Camera-type eye (tissue), 1 donor: ENCODE results near the gene VAMP7. TPM values are rescaled to one million over a fixed set of nuclear protein-coding genes. Genes with fewer than 3 reads are reported as not detected.

Experiments
- total RNA-seq: library from RNA; depleted of rRNA; stranded (reverse); fragments of >200 nt; gene quantifications from one replicate; pipeline ENCODE4 v1.2.3, GENCODE V29; 2014

VAMP7 gene, protein sequence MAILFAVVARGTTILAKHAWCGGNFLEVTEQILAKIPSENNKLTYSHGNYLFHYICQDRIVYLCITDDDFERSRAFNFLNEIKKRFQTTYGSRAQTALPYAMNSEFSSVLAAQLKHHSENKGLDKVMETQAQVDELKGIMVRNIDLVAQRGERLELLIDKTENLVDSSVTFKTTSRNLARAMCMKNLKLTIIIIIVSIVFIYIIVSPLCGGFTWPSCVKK
- 29.3 TPM for total RNA-seq

DNA sequence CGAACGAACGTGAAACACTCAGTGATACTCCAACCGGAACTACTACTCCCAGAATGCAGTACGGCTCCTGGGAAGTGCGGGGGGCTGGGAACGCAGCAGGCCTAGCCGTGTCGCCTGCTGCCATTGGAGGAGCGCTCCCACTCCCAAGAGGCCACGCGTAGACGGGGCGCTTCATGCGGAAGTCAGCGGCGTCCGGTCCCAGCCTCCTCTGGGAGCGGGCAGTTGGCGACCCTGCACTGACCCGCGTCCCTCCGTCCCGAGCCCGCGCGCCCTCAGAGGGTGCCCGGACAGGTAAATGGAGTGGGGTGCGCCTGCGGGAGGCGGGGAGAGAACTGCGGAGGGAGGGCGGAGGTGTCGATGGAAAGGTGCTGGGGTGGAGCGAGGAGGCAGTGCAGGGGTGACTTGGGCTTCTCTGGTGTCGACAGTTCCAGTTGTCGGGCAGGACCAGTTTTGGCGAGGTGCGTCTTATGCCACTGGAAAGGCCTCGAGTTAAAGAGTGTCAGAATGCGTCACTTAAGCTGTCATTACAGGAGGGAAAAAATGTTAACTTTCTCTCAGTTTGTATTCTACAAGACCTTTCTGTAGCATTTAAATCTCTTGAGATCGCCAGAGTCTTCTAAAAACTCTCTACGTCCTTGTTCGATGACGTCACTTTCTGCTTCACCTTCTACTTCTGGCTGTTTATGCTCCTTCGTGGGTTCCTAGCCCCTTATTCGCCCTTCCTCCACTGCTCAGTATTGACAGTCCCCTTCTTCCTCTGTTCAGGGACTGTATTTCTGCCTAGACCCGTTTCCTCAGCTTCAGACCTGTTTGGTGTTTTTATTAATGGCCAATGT lies at the start of gene VAMP7:
VAMP7 (plus strand) TSS at position 188 of the 836 bp plus-strand sequence. CDS start 8,122 bp downstream, outside the sequence.

Other genes with a start within 250 kb of the VAMP7 start
- not detected for gene IL9R, start 116.4 kb downstream of the VAMP7 start, total RNA-seq